GM10248 (cell line): ENCODE measurements around the gene CACNG7.

Source experiments
- CTCF ChIA-PET: fragments of 300-600 bp; sonication (Branson Sonifier 250); formaldehyde crosslinking; extraction: SDS; loops from one replicate; lab custom pipeline; 2021; ENCODE audit warnings: antibody characterized with exemption; lab: Yijun Ruan, JAX
- POLR2A ChIA-PET: fragments of 350-650 bp; sonication (Branson Sonifier 250); formaldehyde crosslinking; extraction: SDS; loops from one replicate; lab custom pipeline; 2020; ENCODE audit warnings: antibody characterized with exemption; lab: Yijun Ruan, JAX
- DNase-seq: peaks from one replicate; pipeline ENCODE4 v3.0.0; 2012; ENCODE audit errors: extremely low spot score
- CTCF ChIP-seq: IDR thresholded peaks from 2 replicates; pipeline ENCODE4 v1.5.1; 2012; ENCODE audit warnings: mild to moderate bottlenecking, low read depth; ENCODE audit errors: extremely low read depth, missing control alignments, control extremely low read depth

Gene CACNG7

GRCh38 chr19:53877361-53877766 is 31.7 kb upstream of the CACNG7 start:
- CTCF ChIA-PET = interaction anchor here (1.7 kb wide), 1 partner anchor 25 kb away, joined by 4 read pairs; no protein-coding TSS in a partner anchor

GRCh38 chr19:53878776-53879139 is 30.3 kb upstream of the CACNG7 start:
- ChIA-PET POLR2A (no interaction called here), CTCF (interaction anchor here (1.6 kb wide), 1 partner anchor 25 kb away, joined by 4 read pairs; no protein-coding TSS in a partner anchor)
- TF ChIP-seq CTCF = no peak
- no peak for DNase-seq

More at GRCh38 chr19:53877361-53877766, 31.7 kb upstream of the CACNG7 start:
- POLR2A ChIA-PET = interaction anchor here (1.1 kb wide), 1 partner anchor 9 kb away, joined by 5 read pairs; the partner anchor contains the start of gene MYADM
- TF ChIP-seq CTCF = no peak
- DNase-seq = no peak

GRCh38 chr19:53879140-53880081 is 29.7 kb upstream of the CACNG7 start:
- peak; percentile 86 for DNase-seq
- CTCF ChIA-PET = interaction anchor here (1.6 kb wide), 1 partner anchor 26 kb away, joined by 4 read pairs; no protein-coding TSS in a partner anchor
- TF ChIP-seq CTCF = no peak
- POLR2A ChIA-PET = no interaction called here

- no peak for DNase-seq
- CTCF ChIA-PET = interaction anchor here (1.1 kb wide), 1 partner anchor 8 kb away, joined by 3 read pairs; no protein-coding TSS in a partner anchor
- TF ChIP-seq CTCF = no peak
- POLR2A ChIA-PET = no interaction called here
Observed at GRCh38 chr19:53880711-53881481, 28.2 kb upstream of the CACNG7 start.

- peak; percentile 48 for TF ChIP-seq CTCF
- peak; percentile 54 for DNase-seq
- ChIA-PET CTCF (interaction anchor here (0.8 to 1.2 kb wide), 3 partner anchors 9 to 11 kb away, joined by 3 to 6 read pairs (median 3); no protein-coding TSS in a partner anchor), POLR2A (interaction anchor here (0.6 kb wide), 1 partner anchor 9 kb away, joined by 3 read pairs; no protein-coding TSS in a partner anchor)
Observed at GRCh38 chr19:53881482-53882390, 27.3 kb upstream of the CACNG7 start, which contains the start of gene PRKCG. Gene PRKCG, plus strand, starts transcription at chr19:53882197. Its CDS starts 298 bp downstream, at chr19:53882495.
